Loucy (cell line): ENCODE results near the gene CASP1.
"Not testable (repeated sequence)": the region's sequence is repeated elsewhere in the genome, so short reads cannot be mapped to it uniquely, and the experiment has no call there.

Experiments
- CTCF ChIP-seq: fragments of 200-600 bp; sonication (generic); conservative IDR thresholded peaks from 2 replicates; pipeline ENCODE4 v1.5.1; 2014; ENCODE audit warnings: mild to moderate bottlenecking, antibody characterized with exemption, low read length
- EZH2phosphoT487 ChIP-seq: fragments of 200-600 bp; IDR thresholded peaks from 2 replicates; pipeline ENCODE4 v1.6.1; 2018; ENCODE audit warnings: antibody characterized with exemption, mild to moderate bottlenecking, moderate library complexity, borderline replicate concordance

DNA sequence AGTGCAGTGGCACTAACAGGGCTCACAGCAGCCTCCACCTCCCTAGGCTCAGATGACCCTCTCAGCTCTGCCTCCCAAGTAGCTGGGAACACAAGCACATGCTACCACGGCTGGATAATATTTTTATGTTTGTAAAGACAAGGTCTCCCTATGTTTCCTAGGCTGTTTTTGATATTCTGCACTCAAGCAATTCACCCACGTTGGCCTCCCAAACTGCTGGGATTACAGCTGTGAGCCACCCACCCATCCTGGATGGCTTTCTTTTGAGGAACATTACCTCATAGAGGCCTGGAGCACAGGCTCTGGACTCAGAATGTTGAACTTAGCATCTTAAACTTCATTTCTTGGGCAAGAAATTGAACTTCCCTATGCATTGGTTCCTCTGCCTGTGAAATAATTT is 37.1 kb upstream of the CASP1 start:
- TF ChIP-seq CTCF, EZH2phosphoT487: not testable (repeated sequence)
